Endothelial cell of umbilical vein (primary cell): ENCODE results near the gene MCRIP1. TPM values are rescaled to one million over a fixed set of nuclear protein-coding genes. Genes with fewer than 3 reads are reported as not detected.

ENCODE experiments used
- BruUV-seq: library from RNA; stranded (reverse); fragments of 400-500 nt; replicated peaks from 2 replicates; lab custom pipeline; 2021; lab: Mats Ljungman, UMichigan
- CTCF ChIA-PET: fragments of 300-600, 350-600 bp; sonication (Branson Sonifier 250); formaldehyde crosslinking; loops from one replicate; lab custom pipeline; 2021; ENCODE audit warnings: antibody characterized with exemption, inconsistent platforms; lab: Charles Lee
- POLR2A ChIA-PET: fragments of 300-600, 350-600 bp; sonication (Branson Sonifier 250); formaldehyde crosslinking; loops from one replicate; lab custom pipeline; 2021; ENCODE audit warnings: antibody characterized with exemption, inconsistent platforms; lab: Charles Lee
- DNase-seq: peaks from one replicate; pipeline ENCODE4 v3.0.0-alpha.2; 2011; ENCODE audit warnings: low read depth, low spot score
- FAIRE-seq: peaks from 2 replicates; lab custom pipeline; 2011; peaks lifted over from hg19 to GRCh38; lab: Jason Lieb, UNC
- H2AFZ ChIP-seq: 2 replicates; pipeline ENCODE4 v1.6.0; 2012; ENCODE audit warnings: low read depth, low read length, control low read depth, inconsistent platforms
- H3K27ac ChIP-seq: 2 replicates; pipeline ENCODE4 v1.5.1; 2011; ENCODE audit warnings: low read depth, mild to moderate bottlenecking, control low read depth, low read length, moderate library complexity; ENCODE audit not compliant: insufficient read depth
- H3K27me3 ChIP-seq, 2 experiments: 2 replicates each; pipeline versions ENCODE4 v1.6.0 to v1.6.1; 2011; ENCODE audit warnings: low read length in 2 of 2, mixed read lengths in 1 of 2; ENCODE audit not compliant: control insufficient read depth in 2 of 2, insufficient read depth in 2 of 2
- H3K36me3 ChIP-seq, 2 experiments: 2 replicates in 1 of 2; 3 replicates in 1 of 2; pipeline ENCODE4 v1.5.1; 2011; ENCODE audit warnings: low read length in 2 of 2, mild to moderate bottlenecking in 1 of 2, moderate library complexity in 1 of 2; ENCODE audit not compliant: control insufficient read depth in 2 of 2, insufficient read depth in 2 of 2; ENCODE audit errors: extremely low read depth in 1 of 2
- H3K4me1 ChIP-seq: 3 replicates; pipeline ENCODE4 v1.5.1; 2011; ENCODE audit warnings: mild to moderate bottlenecking, low read length; ENCODE audit not compliant: control insufficient read depth, insufficient read depth; ENCODE audit errors: extremely low read depth
- H3K4me2 ChIP-seq: 2 replicates; pipeline ENCODE4 v1.6.1; 2011; ENCODE audit warnings: low read length, control low read depth, mixed read lengths; ENCODE audit not compliant: insufficient read depth
- H3K4me3 ChIP-seq, 3 experiments: fragments of 200-600 bp in 1 of 3; sonication (generic), shearing (Covaris generic) in 1 of 3; replicated peaks in 1 of 3; 2 replicates each; pipeline ENCODE4 v1.5.1; 2011 to 2016; ENCODE audit warnings: control low read depth in 3 of 3, low read length in 3 of 3, mild to moderate bottlenecking in 2 of 3, inconsistent platforms in 1 of 3, low read depth in 1 of 3, moderate library complexity in 1 of 3; ENCODE audit not compliant: insufficient read depth in 1 of 3
- H3K79me2 ChIP-seq: 2 replicates; pipeline ENCODE4 v1.6.0; 2012; ENCODE audit warnings: low read length, inconsistent platforms; ENCODE audit not compliant: control insufficient read depth, insufficient read depth
- H3K9ac ChIP-seq: replicated peaks from 2 replicates; pipeline ENCODE3; 2011; ENCODE audit warnings: low read length, control low read depth; ENCODE audit not compliant: insufficient read depth; ENCODE audit errors: extremely low read depth
- H3K9me1 ChIP-seq: replicated peaks from 3 replicates; pipeline ENCODE4 v1.6.0; 2011; ENCODE audit warnings: mild to moderate bottlenecking, low read length; ENCODE audit not compliant: control insufficient read depth, insufficient read depth; ENCODE audit errors: extremely low read depth
- H3K9me3 ChIP-seq: replicated peaks from 2 replicates; pipeline ENCODE4 v1.5.1; 2012; ENCODE audit warnings: low read length, inconsistent platforms; ENCODE audit not compliant: control insufficient read depth, insufficient read depth
- H4K20me1 ChIP-seq: replicated peaks from 2 replicates; pipeline ENCODE3; 2011; ENCODE audit warnings: mild to moderate bottlenecking, low read length; ENCODE audit not compliant: control insufficient read depth, insufficient read depth; ENCODE audit errors: extremely low read depth
- FOS ChIP-seq: IDR thresholded peaks from 2 replicates; pipeline ENCODE4 v1.6.1; 2011; ENCODE audit warnings: mild to moderate bottlenecking, low read length, moderate library complexity, borderline replicate concordance; ENCODE audit not compliant: insufficient read depth
- GATA2 ChIP-seq: IDR thresholded peaks from 2 replicates; pipeline ENCODE4 v1.7.0; 2011; ENCODE audit warnings: low read depth, mild to moderate bottlenecking, moderate library complexity, mixed read lengths, low read length; ENCODE audit not compliant: insufficient read length, insufficient read depth
- MYC ChIP-seq: IDR thresholded peaks from one replicate; pipeline ENCODE4 v1.6.1; 2011; ENCODE audit warnings: mild to moderate bottlenecking, low read depth, low read length
- POLR2A ChIP-seq: IDR thresholded peaks from 2 replicates; pipeline ENCODE4 v1.6.1; 2012; ENCODE audit warnings: low read depth, mild to moderate bottlenecking, control low read depth, low read length
- POLR2AphosphoS5 ChIP-seq: IDR thresholded peaks from 2 replicates; pipeline ENCODE4 v1.6.1; 2012; ENCODE audit warnings: low read depth, mild to moderate bottlenecking, control low read depth, low read length, moderate library complexity; ENCODE audit not compliant: insufficient read depth
- dilution Hi-C: fragments of 300-500 bp; cut with MboI; formaldehyde crosslinking; loops from one replicate; pipeline ENCODE4 v1.15.0; 2019; ENCODE audit warnings: low sequenced_read_pairs; ENCODE audit not compliant: extremely low pct_ligation_motif_present
- intact Hi-C: fragments of 100-400 bp; cut with micrococcal nuclease; formaldehyde crosslinking; loops from one replicate; pipeline ENCODE4 v1.10.0; 2022
- polyA plus RNA-seq, 4 experiments: library from polyadenylated mRNA; depleted of rRNA in 3 of 4; stranded (reverse) in 3 of 4; unstranded in 1 of 4; fragments of >200 nt; gene quantifications; 2 replicates each; pipeline versions ENCODE4 v1.2.1 to v1.2.3, GENCODE V29; 2011 to 2012; ENCODE audit warnings: missing spikeins in 1 of 4
- total RNA-seq: library from RNA; stranded (reverse); gene quantifications from 2 replicates; pipeline ENCODE4 v1.2.3, GENCODE V29; 2021
- TF ChIP-seq, protein P1 (sequence below): IDR thresholded peaks from 2 replicates; pipeline ENCODE4 v1.6.1; 2011; ENCODE audit not compliant: insufficient read depth, insufficient read length
- TF ChIP-seq, protein P2 (sequence below), 2 donors: IDR thresholded peaks; 1 replicate in 1 of 2; 2 replicates in 1 of 2; pipeline ENCODE4 v1.5.1; 2011; ENCODE audit warnings: low read length in 2 of 2, mild to moderate bottlenecking in 2 of 2, moderate library complexity in 2 of 2, control low read depth in 1 of 2, inconsistent platforms in 1 of 2, low read depth in 1 of 2; ENCODE audit not compliant: insufficient read depth in 1 of 2; ENCODE audit errors: extremely low read depth in 1 of 2

MCRIP1 gene
- total and polyA plus RNA-seq, 2 donors (not counting 3 experiments of a cell fraction or from before 2014, with no cell fraction given): 121 to 205 TPM

DNA sequence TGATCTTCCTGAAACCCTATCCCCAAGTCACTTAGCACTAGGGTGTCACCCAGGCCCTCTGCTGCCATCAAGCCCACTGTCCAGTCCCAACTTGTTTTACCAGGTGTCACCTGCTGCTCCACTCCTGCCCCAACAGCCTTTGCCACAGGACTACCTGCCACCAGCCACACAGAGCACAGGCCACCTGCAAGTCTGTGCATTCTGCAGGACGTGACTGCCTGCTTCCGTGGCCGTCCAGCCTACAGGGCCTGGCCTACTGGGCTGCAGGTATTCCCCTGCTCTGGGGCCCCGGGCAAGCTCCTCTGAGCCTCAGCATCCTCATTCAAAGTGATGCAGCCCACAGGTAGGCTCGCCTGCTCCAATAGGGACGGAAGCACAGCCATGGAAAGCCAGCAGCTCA is 3.2 kb downstream of the MCRIP1 start:
- intact Hi-C loops (no loop called here), dilution Hi-C loops (no loop called here)
- peaks cover 0 to 1% of the 10 kb centered on the region in 2 experiments for H3K36me3 ChIP-seq
- no peak for FAIRE-seq
- H3K79me2 ChIP-seq: peaks cover 9% of the 10 kb centered on the region
- POLR2A ChIA-PET: no interaction called here
- H3K4me1 ChIP-seq: peaks cover 11% of the 10 kb centered on the region
- no peak overlapping the region for H3K4me2 ChIP-seq
- no peak overlapping the region for H3K4me3 ChIP-seq
- BruUV-seq: no TSS peak
- TF ChIP-seq POLR2AphosphoS5 (no peak), GATA2 (no peak), FOS (no peak), POLR2A (no peak), MYC (no peak)
- TF ChIP-seq, protein P1, sequence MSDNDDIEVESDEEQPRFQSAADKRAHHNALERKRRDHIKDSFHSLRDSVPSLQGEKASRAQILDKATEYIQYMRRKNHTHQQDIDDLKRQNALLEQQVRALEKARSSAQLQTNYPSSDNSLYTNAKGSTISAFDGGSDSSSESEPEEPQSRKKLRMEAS: no peak
- no peaks in the 10 kb centered on the region for H3K9me1 ChIP-seq
- CTCF ChIA-PET: no interaction called here
- no peaks in the 10 kb centered on the region for H3K9me3 ChIP-seq
- no peak overlapping the region for H2AFZ ChIP-seq
- no peak overlapping the region for H3K27ac ChIP-seq
- no peaks in the 10 kb centered on the region for H4K20me1 ChIP-seq
- no peaks in the 10 kb centered on the region for H3K27me3 ChIP-seq
- no peak overlapping the region for H3K9ac ChIP-seq
- DNase-seq: no peak

DNA sequence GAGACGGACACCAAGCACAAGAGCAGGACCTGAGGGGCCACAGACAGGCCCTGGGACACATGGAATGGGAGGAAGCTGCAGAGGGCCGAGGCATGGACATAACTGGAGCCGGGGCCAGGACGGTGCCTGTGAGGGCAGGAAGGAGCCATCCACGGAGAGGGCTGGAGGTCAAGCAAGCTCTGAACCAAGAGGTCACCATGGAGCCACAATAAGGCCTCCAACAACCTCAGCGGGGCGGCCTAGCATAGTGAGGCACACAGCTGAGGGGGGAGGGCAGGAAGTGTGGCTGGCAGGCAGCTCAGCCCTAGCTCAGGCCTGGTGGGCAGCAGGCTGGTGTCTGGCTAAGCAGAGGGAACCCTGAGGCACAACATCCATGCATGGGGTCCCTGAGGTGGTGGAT is 4.4 kb downstream of the MCRIP1 start:
- Histone ChIP-seq H3K4me3 (no peak overlapping the region), H3K9me1 (no peaks in the 10 kb centered on the region), H3K9ac (no peak overlapping the region), H3K36me3 (peaks cover 0 to 7% of the 10 kb centered on the region in 2 experiments), H2AFZ (no peak overlapping the region), H4K20me1 (no peaks in the 10 kb centered on the region), H3K27ac (no peak overlapping the region), H3K9me3 (no peaks in the 10 kb centered on the region), H3K4me1 (peaks cover 9% of the 10 kb centered on the region), H3K27me3 (no peaks in the 10 kb centered on the region), H3K4me2 (no peak overlapping the region), H3K79me2 (peaks cover 9% of the 10 kb centered on the region)
- intact Hi-C loops (no loop called here), dilution Hi-C loops (no loop called here)
- no peak for FAIRE-seq
- CTCF ChIA-PET: no interaction called here
- no TSS peak for BruUV-seq
- DNase-seq: no peak
- POLR2A ChIA-PET: no interaction called here
- TF ChIP-seq, protein P2, sequence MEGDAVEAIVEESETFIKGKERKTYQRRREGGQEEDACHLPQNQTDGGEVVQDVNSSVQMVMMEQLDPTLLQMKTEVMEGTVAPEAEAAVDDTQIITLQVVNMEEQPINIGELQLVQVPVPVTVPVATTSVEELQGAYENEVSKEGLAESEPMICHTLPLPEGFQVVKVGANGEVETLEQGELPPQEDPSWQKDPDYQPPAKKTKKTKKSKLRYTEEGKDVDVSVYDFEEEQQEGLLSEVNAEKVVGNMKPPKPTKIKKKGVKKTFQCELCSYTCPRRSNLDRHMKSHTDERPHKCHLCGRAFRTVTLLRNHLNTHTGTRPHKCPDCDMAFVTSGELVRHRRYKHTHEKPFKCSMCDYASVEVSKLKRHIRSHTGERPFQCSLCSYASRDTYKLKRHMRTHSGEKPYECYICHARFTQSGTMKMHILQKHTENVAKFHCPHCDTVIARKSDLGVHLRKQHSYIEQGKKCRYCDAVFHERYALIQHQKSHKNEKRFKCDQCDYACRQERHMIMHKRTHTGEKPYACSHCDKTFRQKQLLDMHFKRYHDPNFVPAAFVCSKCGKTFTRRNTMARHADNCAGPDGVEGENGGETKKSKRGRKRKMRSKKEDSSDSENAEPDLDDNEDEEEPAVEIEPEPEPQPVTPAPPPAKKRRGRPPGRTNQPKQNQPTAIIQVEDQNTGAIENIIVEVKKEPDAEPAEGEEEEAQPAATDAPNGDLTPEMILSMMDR (IDR thresholded peaks at IDR 0.05; ENCODE audit: extremely low read depth in 1 of 2, insufficient read depth in 1 of 2, low read depth in 1 of 2, low read length in 2 of 2): no peak
- TF ChIP-seq MYC: no peak
- TF ChIP-seq, protein P1: no peak
